Measurements from ENCODE around the gene NELFCD. TPM values are rescaled to one million over a fixed set of nuclear protein-coding genes. Genes with fewer than 3 reads are reported as not detected.

Gene NELFCD
- total and polyA plus RNA-seq, 10 of the 15 experiments (the other 5 are each of a cell fraction or from before 2014, with no cell fraction given), result 8.9 to 109 (median 82.9) TPM

DNA sequence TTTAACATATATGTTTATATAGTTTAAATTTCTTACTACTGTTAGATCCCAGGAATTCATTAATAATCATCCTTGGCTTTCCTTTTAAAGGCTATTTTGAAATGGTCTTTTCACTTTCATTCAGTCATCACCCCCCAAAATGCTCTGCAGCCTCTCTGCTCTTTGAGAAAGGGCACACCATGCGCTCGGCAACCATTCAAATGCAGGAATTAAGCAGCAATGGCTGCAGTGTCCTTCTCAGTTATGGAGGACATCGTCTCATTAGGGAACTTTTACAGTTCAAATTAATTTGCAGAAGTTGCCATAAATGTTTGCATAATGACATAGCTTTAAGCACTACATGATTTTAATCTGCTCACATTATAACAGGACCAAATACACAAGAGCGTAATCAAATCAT is 44.5 kb downstream of the NELFCD start:
- Histone ChIP-seq H2AFZ (ENCODE audit: control insufficient read depth, low read depth, low read length) (no peak overlapping the region), H3K4me3 (no peak overlapping the region), H3K9ac (ENCODE audit: control insufficient read depth, insufficient read depth, low read length) (no peak overlapping the region), H3K79me2 (ENCODE audit: control insufficient read depth, insufficient read depth, low read length) (peaks cover 38% of the 10 kb centered on the region), H3K9me3 (replicated peaks; ENCODE audit: control insufficient read depth, insufficient read depth, low read length) (no peaks in the 10 kb centered on the region), H3K4me2 (ENCODE audit: control insufficient read depth, insufficient read depth) (no peak overlapping the region), H3K27ac (ENCODE audit: control insufficient read depth, insufficient read depth) (no peak overlapping the region), H4K20me1 (ENCODE audit: control insufficient read depth, insufficient read depth) (no peaks in the 10 kb centered on the region), H3K4me1 (ENCODE audit: control insufficient read depth, insufficient read depth, low read length) (no peaks in the 10 kb centered on the region; the same call in 1 of the 2 replicates), H3K36me3 (ENCODE audit: control insufficient read depth in 2 of 2, insufficient read depth in 2 of 2, low read length in 1 of 2) (peaks cover 13 to 30% of the 10 kb centered on the region in 2 experiments), H3K27me3 (replicated peaks in 1 of 2; ENCODE audit: control insufficient read depth in 2 of 2, insufficient read depth in 2 of 2, low read length in 1 of 2) (no peaks in the 10 kb centered on the region)
- FAIRE-seq (no peak), ATAC-seq (no peak), DNase-seq (ENCODE audit: low read depth, low spot score) (no peak)
- WGBS (ENCODE audit: insufficient coverage, insufficient replicate concordance, low lambda C conversion rate, missing lambda C conversion rate), result 98% methylated on average over 4 of the region's 4 CpGs
- no TSS peak for BruUV-seq (replicated peaks)
- in situ Hi-C loops (cut with MboI) (no loop called here), intact Hi-C loops (cut with micrococcal nuclease; ENCODE audit: unreplicated experiment) (no loop called here)
- TF ChIP-seq TCF12 (IDR thresholded peaks at IDR 0.05; ENCODE audit: low read depth, low read length), result no peak
- no peak for TF ChIP-seq ETV6 (conservative IDR thresholded peaks at IDR 0.05 in 1 of 2, IDR thresholded peaks at IDR 0.05 in 1 of 2; ENCODE audit: borderline replicate concordance in 1 of 2, low read depth in 1 of 2)
- CTCF ChIA-PET, result interaction anchor here (0.6 kb wide), 1 partner anchor 9 kb away, joined by 4 read pairs; no protein-coding TSS in a partner anchor
- SMC1A ChIA-PET (ENCODE audit: uncharacterized antibody, unreplicated experiment), result interaction anchor here (0.8 kb wide), 1 partner anchor 14 kb away, joined by 3 read pairs; no protein-coding TSS in a partner anchor
- RAD21 ChIA-PET (ENCODE audit: unreplicated experiment), result no interaction called here
- POLR2A ChIA-PET, result no interaction called here

GRCh38 chr20:59026904-59027740 is 46.1 kb downstream of the NELFCD start:
- no peak overlapping the region; the same call in 1 of the 2 replicates for H3K4me3 ChIP-seq
- peak overlapping the region; percentile 13; the same call in 1 of the 2 replicates for H3K4me2 ChIP-seq (ENCODE audit: control insufficient read depth, insufficient read depth)
- H3K9me3 ChIP-seq (replicated peaks; ENCODE audit: control insufficient read depth, insufficient read depth, low read length), result no peaks in the 10 kb centered on the region
- no TSS peak for BruUV-seq (replicated peaks)
- H3K9ac ChIP-seq (ENCODE audit: control insufficient read depth, insufficient read depth, low read length), result no peak overlapping the region
- no peak for FAIRE-seq
- RAD21 ChIA-PET (ENCODE audit: unreplicated experiment), result interaction anchor here (0.8 kb wide), 1 partner anchor 45 kb away, joined by 3 read pairs; no protein-coding TSS in a partner anchor
- no peak for ATAC-seq
- H3K36me3 ChIP-seq (ENCODE audit: control insufficient read depth in 2 of 2, insufficient read depth in 2 of 2, low read length in 1 of 2), result peaks cover 13 to 30% of the 10 kb centered on the region in 2 experiments
- H2AFZ ChIP-seq (ENCODE audit: control insufficient read depth, low read depth, low read length), result no peak overlapping the region
- 93% methylated on average over 5 of the region's 5 CpGs for WGBS (ENCODE audit: insufficient coverage, insufficient replicate concordance, low lambda C conversion rate, missing lambda C conversion rate)
- SMC1A ChIA-PET (ENCODE audit: uncharacterized antibody, unreplicated experiment), result interaction anchor here (0.7 to 1.1 kb wide), 4 partner anchors 17 to 157 kb away, joined by 3 to 8 read pairs (median 3); no protein-coding TSS in a partner anchor
- H4K20me1 ChIP-seq (ENCODE audit: control insufficient read depth, insufficient read depth), result no peaks in the 10 kb centered on the region
- POLR2A ChIA-PET, result interaction anchor here (1.0 kb wide), 1 partner anchor 19 kb away, joined by 3 read pairs; no protein-coding TSS in a partner anchor
- intact Hi-C loops (cut with micrococcal nuclease; ENCODE audit: unreplicated experiment) (no loop called here), in situ Hi-C loops (cut with MboI) (no loop called here)
- no peak overlapping the region for H3K27ac ChIP-seq (ENCODE audit: control insufficient read depth, insufficient read depth)
- DNase-seq (ENCODE audit: low read depth, low spot score), result no peak
- CTCF ChIA-PET, result interaction anchor here (1.6 kb wide), 1 partner anchor 16 kb away, joined by 3 read pairs; no protein-coding TSS in a partner anchor
- H3K4me1 ChIP-seq (ENCODE audit: control insufficient read depth, insufficient read depth, low read length), result no peaks in the 10 kb centered on the region; the same call in 1 of the 2 replicates
- H3K79me2 ChIP-seq (ENCODE audit: control insufficient read depth, insufficient read depth, low read length), result peaks cover 54% of the 10 kb centered on the region
- H3K27me3 ChIP-seq (replicated peaks in 1 of 2; ENCODE audit: control insufficient read depth in 2 of 2, insufficient read depth in 2 of 2, low read length in 1 of 2), result no peaks in the 10 kb centered on the region
- TF ChIP-seq HDAC2 (IDR thresholded peaks at IDR 0.05), result no peak
- no peak for TF ChIP-seq ZBTB11 (CRISPR knock-in tag; IDR thresholded peaks at IDR 0.05)
- no peak for TF ChIP-seq SIX5 (IDR thresholded peaks at IDR 0.05; ENCODE audit: low read depth, low read length, severe bottlenecking)
- TF ChIP-seq, protein P1, sequence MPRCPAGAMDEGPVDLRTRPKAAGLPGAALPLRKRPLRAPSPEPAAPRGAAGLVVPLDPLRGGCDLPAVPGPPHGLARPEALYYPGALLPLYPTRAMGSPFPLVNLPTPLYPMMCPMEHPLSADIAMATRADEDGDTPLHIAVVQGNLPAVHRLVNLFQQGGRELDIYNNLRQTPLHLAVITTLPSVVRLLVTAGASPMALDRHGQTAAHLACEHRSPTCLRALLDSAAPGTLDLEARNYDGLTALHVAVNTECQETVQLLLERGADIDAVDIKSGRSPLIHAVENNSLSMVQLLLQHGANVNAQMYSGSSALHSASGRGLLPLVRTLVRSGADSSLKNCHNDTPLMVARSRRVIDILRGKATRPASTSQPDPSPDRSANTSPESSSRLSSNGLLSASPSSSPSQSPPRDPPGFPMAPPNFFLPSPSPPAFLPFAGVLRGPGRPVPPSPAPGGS (IDR thresholded peaks at IDR 0.05; ENCODE audit: borderline replicate concordance, insufficient read depth, low read depth, low read length, poor library complexity, severe bottlenecking), result no peak
- no peak for TF ChIP-seq ELK1 (IDR thresholded peaks at IDR 0.05; ENCODE audit: low read depth, low read length)
